ENCODE measurements around the gene CAPN11.

The CAPN11 gene

DNA sequence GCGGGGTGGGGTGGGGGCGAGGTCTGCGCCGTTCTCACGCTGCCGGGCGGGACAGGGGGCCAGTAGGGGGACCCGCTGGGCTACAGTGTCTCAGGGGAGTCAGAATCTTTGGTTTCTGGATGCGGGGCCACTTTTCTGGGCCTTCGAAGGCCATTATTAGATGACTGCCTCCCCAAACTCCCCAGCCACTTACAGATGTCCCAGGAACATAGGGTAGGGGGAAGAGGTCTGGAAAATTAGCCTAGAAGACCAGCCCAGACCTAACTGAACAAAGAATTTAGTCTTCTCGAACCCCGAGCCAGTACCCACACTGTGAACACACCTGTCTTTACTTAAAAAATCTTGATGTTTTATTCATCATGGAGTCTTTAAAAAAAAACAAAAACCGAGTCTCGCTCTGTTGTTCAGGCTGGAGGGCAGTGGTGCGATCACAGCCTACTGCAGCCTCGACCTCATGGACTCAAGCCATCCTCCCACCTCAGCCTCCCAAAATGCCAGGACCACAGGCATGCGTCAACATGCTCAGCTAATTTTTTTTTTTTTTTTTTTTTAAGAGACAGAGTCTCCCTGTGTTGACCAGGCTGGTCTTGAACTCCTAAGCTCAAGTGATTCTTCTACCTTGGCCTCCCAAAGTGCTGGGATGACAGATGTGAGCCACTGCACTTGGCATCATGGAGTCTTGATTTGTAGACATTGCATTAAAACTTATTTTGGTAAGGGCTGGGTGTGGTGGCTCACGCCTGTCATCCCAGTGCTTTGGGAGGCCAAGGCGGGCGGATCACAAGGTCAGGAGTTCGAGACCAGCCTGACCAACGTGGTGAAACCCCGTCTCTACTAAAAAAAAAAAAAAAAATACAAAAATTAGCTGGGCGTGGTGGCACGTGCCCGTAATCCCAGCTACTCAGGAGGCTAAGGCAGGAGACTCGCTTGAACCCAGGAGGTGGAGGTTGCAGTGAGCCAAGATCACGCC is 61.5 kb downstream of the CAPN11 start:
- Histone ChIP-seq H3K36me3 (ENCODE audit: control insufficient read depth in 1 of 2, insufficient read depth in 2 of 2, low read length in 2 of 2) (no peaks in the 10 kb centered on the region), H3K27me3 (ENCODE audit: low read depth, low read length) (no peaks in the 10 kb centered on the region), H3K4me3 (ENCODE audit: low read depth in 1 of 2, low read length in 2 of 2) (peak overlapping the region; percentile 46 to 72), H3K9me3 (ENCODE audit: control insufficient read depth in 1 of 2, low read length in 2 of 2) (no peaks in the 10 kb centered on the region), H3K4me1 (ENCODE audit: control insufficient read depth in 1 of 2, insufficient read depth in 2 of 2, low read length in 2 of 2) (peaks cover 36 to 68% of the 10 kb centered on the region in 2 donors), H3K27ac (ENCODE audit: low read length) (no peak overlapping the region)

GRCh38 chr6:44220913-44221290 is 62.3 kb downstream of the CAPN11 start:
- H3K27ac ChIP-seq (ENCODE audit: low read length) = peak overlapping the region; percentile 27
- H3K27me3 ChIP-seq (ENCODE audit: low read depth, low read length) = no peaks in the 10 kb centered on the region
- no peaks in the 10 kb centered on the region for H3K9me3 ChIP-seq (ENCODE audit: control insufficient read depth in 1 of 2, low read length in 2 of 2)
- H3K4me1 ChIP-seq (ENCODE audit: control insufficient read depth in 1 of 2, insufficient read depth in 2 of 2, low read length in 2 of 2) = peaks cover 36 to 76% of the 10 kb centered on the region in 2 donors
- no peaks in the 10 kb centered on the region for H3K36me3 ChIP-seq (ENCODE audit: control insufficient read depth in 1 of 2, insufficient read depth in 2 of 2, low read length in 2 of 2)
- H3K4me3 ChIP-seq (ENCODE audit: low read depth in 1 of 2, low read length in 2 of 2) = no peak overlapping the region

GRCh38 chr6:44221291-44221960 is 62.8 kb downstream of the CAPN11 start:
- Histone ChIP-seq H3K4me1 (ENCODE audit: control insufficient read depth in 1 of 2, insufficient read depth in 2 of 2, low read length in 2 of 2) (peaks cover 36 to 81% of the 10 kb centered on the region in 2 donors), H3K4me3 (ENCODE audit: low read depth in 1 of 2, low read length in 2 of 2) (no peak overlapping the region), H3K27me3 (ENCODE audit: low read depth, low read length) (no peaks in the 10 kb centered on the region)

GRCh38 chr6:44221961-44222335 is 63.3 kb downstream of the CAPN11 start:
- H3K27me3 ChIP-seq (ENCODE audit: low read depth, low read length) = no peaks in the 10 kb centered on the region
- H3K4me3 ChIP-seq (ENCODE audit: low read depth in 1 of 2, low read length in 2 of 2) = no peak overlapping the region
- peak overlapping the region; percentile 27 for H3K27ac ChIP-seq (ENCODE audit: low read length)
- H3K4me1 ChIP-seq (ENCODE audit: control insufficient read depth in 1 of 2, insufficient read depth in 2 of 2, low read length in 2 of 2) = peaks cover 32 to 82% of the 10 kb centered on the region in 2 donors
- H3K9me3 ChIP-seq (ENCODE audit: control insufficient read depth in 1 of 2, low read length in 2 of 2) = no peaks in the 10 kb centered on the region
- H3K36me3 ChIP-seq (ENCODE audit: control insufficient read depth in 1 of 2, insufficient read depth in 2 of 2, low read length in 2 of 2) = no peaks in the 10 kb centered on the region

More at GRCh38 chr6:44221291-44221960, 62.8 kb downstream of the CAPN11 start:
- H3K9me3 ChIP-seq (ENCODE audit: control insufficient read depth in 1 of 2, low read length in 2 of 2) = no peaks in the 10 kb centered on the region
- H3K36me3 ChIP-seq (ENCODE audit: control insufficient read depth in 1 of 2, insufficient read depth in 2 of 2, low read length in 2 of 2) = no peaks in the 10 kb centered on the region
- H3K27ac ChIP-seq (ENCODE audit: low read length) = peak overlapping the region; percentile 27

- Histone ChIP-seq H3K27ac (ENCODE audit: low read length) (peak overlapping the region; percentile 51), H3K9me3 (ENCODE audit: control insufficient read depth in 1 of 2, low read length in 2 of 2) (no peaks in the 10 kb centered on the region), H3K27me3 (ENCODE audit: low read depth, low read length) (no peaks in the 10 kb centered on the region), H3K4me3 (ENCODE audit: low read depth in 1 of 2, low read length in 2 of 2) (peak overlapping the region; percentile 50 to 76), H3K4me1 (ENCODE audit: control insufficient read depth in 1 of 2, insufficient read depth in 2 of 2, low read length in 2 of 2) (peaks cover 30 to 82% of the 10 kb centered on the region in 2 donors), H3K36me3 (ENCODE audit: control insufficient read depth in 1 of 2, insufficient read depth in 2 of 2, low read length in 2 of 2) (no peaks in the 10 kb centered on the region)
These were observed 64.1 kb downstream of the CAPN11 start for GRCh38 chr6:44222486-44223318.

GRCh38 chr6:44223319-44224028 is 64.9 kb downstream of the CAPN11 start, which contains the start of gene SLC29A1:
Gene SLC29A1 (plus strand): TSS chr6:44223595. CDS start chr6:44227314, 3,719 bp downstream.
- Histone ChIP-seq H3K4me3 (ENCODE audit: low read depth in 1 of 2, low read length in 2 of 2) (peak within 1 kb of the TSS; percentile 62 to 76), H3K9me3 (ENCODE audit: control insufficient read depth in 1 of 2, low read length in 2 of 2) (no peaks in the 10 kb centered on the region), H3K27me3 (ENCODE audit: low read depth, low read length) (no peaks in the 10 kb centered on the region), H3K4me1 (ENCODE audit: control insufficient read depth in 1 of 2, insufficient read depth in 2 of 2, low read length in 2 of 2) (peaks cover 23 to 84% of the 10 kb centered on the region in 2 donors), H3K27ac (ENCODE audit: low read length) (peak within 1 kb of the TSS; percentile 51), H3K36me3 (ENCODE audit: control insufficient read depth in 1 of 2, insufficient read depth in 2 of 2, low read length in 2 of 2) (no peaks in the 10 kb centered on the region)

GRCh38 chr6:44224029-44224964 is 65.7 kb downstream of the CAPN11 start:
- peaks cover 27 to 85% of the 10 kb centered on the region in 2 donors for H3K4me1 ChIP-seq (ENCODE audit: control insufficient read depth in 1 of 2, insufficient read depth in 2 of 2, low read length in 2 of 2)

DNA sequence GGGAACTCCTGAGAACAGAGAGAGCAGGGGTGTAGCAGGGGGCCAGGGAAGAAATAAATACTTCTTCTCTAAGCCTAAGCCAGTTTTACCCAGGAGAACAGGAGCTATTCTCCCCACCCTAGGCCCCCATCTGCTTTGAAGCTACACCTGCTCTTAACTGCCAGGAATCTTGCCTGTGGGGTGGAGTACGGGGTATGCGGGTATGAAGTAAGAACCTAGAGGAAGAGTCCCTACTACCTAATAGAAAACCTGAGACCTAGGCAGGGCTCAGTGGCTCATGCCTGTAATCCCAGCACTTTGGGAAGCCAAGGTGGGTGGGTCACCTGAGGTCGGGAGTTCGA is 66.3 kb downstream of the CAPN11 start:
- Histone ChIP-seq H3K9me3 (ENCODE audit: control insufficient read depth in 1 of 2, low read length in 2 of 2) (no peaks in the 10 kb centered on the region), H3K4me3 (ENCODE audit: low read depth in 1 of 2, low read length in 2 of 2) (peak overlapping the region; percentile 62 to 76), H3K36me3 (ENCODE audit: control insufficient read depth in 1 of 2, insufficient read depth in 2 of 2, low read length in 2 of 2) (peaks cover 2 to 7% of the 10 kb centered on the region in 2 donors), H3K4me1 (ENCODE audit: control insufficient read depth in 1 of 2, insufficient read depth in 2 of 2, low read length in 2 of 2) (peaks cover 27 to 89% of the 10 kb centered on the region in 2 donors), H3K27ac (ENCODE audit: low read length) (no peak overlapping the region), H3K27me3 (ENCODE audit: low read depth, low read length) (no peaks in the 10 kb centered on the region)

More at GRCh38 chr6:44224029-44224964, 65.7 kb downstream of the CAPN11 start:
- H3K4me3 ChIP-seq (ENCODE audit: low read depth in 1 of 2, low read length in 2 of 2) = peak overlapping the region; percentile 62 to 76
- H3K27ac ChIP-seq (ENCODE audit: low read length) = peak overlapping the region; percentile 14
- H3K36me3 ChIP-seq (ENCODE audit: control insufficient read depth in 1 of 2, insufficient read depth in 2 of 2, low read length in 2 of 2) = peaks cover 0 to under 1% of the 10 kb centered on the region in 2 donors
- no peaks in the 10 kb centered on the region for H3K27me3 ChIP-seq (ENCODE audit: low read depth, low read length)
- H3K9me3 ChIP-seq (ENCODE audit: control insufficient read depth in 1 of 2, low read length in 2 of 2) = no peaks in the 10 kb centered on the region

GRCh38 chr6:44225579-44226325 is 67.1 kb downstream of the CAPN11 start:
- no peak overlapping the region for H3K27ac ChIP-seq (ENCODE audit: low read length)
- H3K27me3 ChIP-seq (ENCODE audit: low read depth, low read length) = no peaks in the 10 kb centered on the region
- no peaks in the 10 kb centered on the region for H3K9me3 ChIP-seq (ENCODE audit: control insufficient read depth in 1 of 2, low read length in 2 of 2)
- peaks cover 3 to 15% of the 10 kb centered on the region in 2 donors for H3K36me3 ChIP-seq (ENCODE audit: control insufficient read depth in 1 of 2, insufficient read depth in 2 of 2, low read length in 2 of 2)
- peak overlapping the region in 1 of 2 donors; percentile 32 for H3K4me3 ChIP-seq (ENCODE audit: low read depth in 1 of 2, low read length in 2 of 2)
- H3K4me1 ChIP-seq (ENCODE audit: control insufficient read depth in 1 of 2, insufficient read depth in 2 of 2, low read length in 2 of 2) = peaks cover 26 to 91% of the 10 kb centered on the region in 2 donors
